Duodenal mucosa (tissue), 2 donors: Measurements from ENCODE around the gene TMEM115.

Source experiments
- H3K27ac ChIP-seq: one replicate; pipeline ENCODE4 v1.7.0; 2013; ENCODE audit warnings: low read depth, low read length
- H3K27me3 ChIP-seq, 2 donors: one replicate each; pipeline ENCODE4 v1.7.0; 2013; ENCODE audit warnings: low read length in 2 of 2, control low read depth in 1 of 2; ENCODE audit not compliant: insufficient read depth in 2 of 2, control insufficient read depth in 1 of 2
- H3K36me3 ChIP-seq, 2 donors: one replicate each; pipeline ENCODE4 v1.7.0; 2013; ENCODE audit warnings: low read length in 2 of 2, control low read depth in 1 of 2; ENCODE audit not compliant: insufficient read depth in 2 of 2, control insufficient read depth in 1 of 2
- H3K4me1 ChIP-seq, 2 donors: one replicate each; pipeline ENCODE4 v1.7.0; 2013; ENCODE audit warnings: low read length in 2 of 2, control low read depth in 1 of 2; ENCODE audit not compliant: insufficient read depth in 2 of 2, control insufficient read depth in 1 of 2
- H3K4me3 ChIP-seq, 2 donors: one replicate each; pipeline ENCODE4 v1.7.0; 2013; ENCODE audit warnings: low read length in 2 of 2, low read depth in 1 of 2
- H3K9ac ChIP-seq, 2 donors: one replicate each; pipeline ENCODE4 v1.7.0; 2013; ENCODE audit warnings: low read length in 2 of 2, low read depth in 1 of 2
- H3K9me3 ChIP-seq, 2 donors: one replicate each; pipeline ENCODE4 v1.7.0; 2013; ENCODE audit warnings: low read length in 2 of 2, control low read depth in 1 of 2; ENCODE audit not compliant: control insufficient read depth in 1 of 2

Gene TMEM115

GRCh38 chr3:50390508-50391224 is 31.3 kb upstream of the TMEM115 start:
- no peak overlapping the region for H3K27ac ChIP-seq

GRCh38 chr3:50389414-50389767 is 30.1 kb upstream of the TMEM115 start:
- Histone ChIP-seq H3K27ac (no peak overlapping the region), H3K4me3 (no peak overlapping the region), H3K27me3 (no peaks in the 10 kb centered on the region), H3K4me1 (peaks cover 17 to 21% of the 10 kb centered on the region in 2 donors), H3K36me3 (no peaks in the 10 kb centered on the region), H3K9ac (no peak overlapping the region), H3K9me3 (no peaks in the 10 kb centered on the region)

More at GRCh38 chr3:50390508-50391224, 31.3 kb upstream of the TMEM115 start:
- H3K36me3 ChIP-seq = no peaks in the 10 kb centered on the region
- H3K4me1 ChIP-seq = peaks cover 19 to 21% of the 10 kb centered on the region in 2 donors
- H3K9me3 ChIP-seq = no peaks in the 10 kb centered on the region
- H3K4me3 ChIP-seq = no peak overlapping the region
- H3K9ac ChIP-seq = peak overlapping the region; percentile 13 to 60
- H3K27me3 ChIP-seq = no peaks in the 10 kb centered on the region

- Histone ChIP-seq H3K4me1 (peaks cover 17 to 21% of the 10 kb centered on the region in 2 donors), H3K27ac (no peak overlapping the region), H3K9me3 (no peaks in the 10 kb centered on the region), H3K9ac (no peak overlapping the region), H3K36me3 (no peaks in the 10 kb centered on the region), H3K27me3 (no peaks in the 10 kb centered on the region), H3K4me3 (no peak overlapping the region)
Observed at GRCh38 chr3:50388720-50389413, 29.5 kb upstream of the TMEM115 start.

- Histone ChIP-seq H3K9ac (no peak overlapping the region), H3K27me3 (no peaks in the 10 kb centered on the region), H3K9me3 (no peaks in the 10 kb centered on the region), H3K4me3 (no peak overlapping the region), H3K4me1 (peaks cover 17 to 21% of the 10 kb centered on the region in 2 donors), H3K36me3 (no peaks in the 10 kb centered on the region), H3K27ac (no peak overlapping the region)
Observed at GRCh38 chr3:50388016-50388719, 28.8 kb upstream of the TMEM115 start.

- H3K4me1 ChIP-seq = peaks cover 6 to 8% of the 10 kb centered on the region in 2 donors
Observed at GRCh38 chr3:50385754-50386153, 26.4 kb upstream of the TMEM115 start.

GRCh38 chr3:50383750-50384149 is 24.4 kb upstream of the TMEM115 start:
- Histone ChIP-seq H3K9ac (no peak overlapping the region), H3K27me3 (no peaks in the 10 kb centered on the region), H3K9me3 (no peaks in the 10 kb centered on the region), H3K4me1 (no peaks in the 10 kb centered on the region), H3K36me3 (no peaks in the 10 kb centered on the region), H3K4me3 (no peak overlapping the region), H3K27ac (no peak overlapping the region)

More at GRCh38 chr3:50385754-50386153, 26.4 kb upstream of the TMEM115 start:
- no peaks in the 10 kb centered on the region for H3K27me3 ChIP-seq
- H3K4me3 ChIP-seq = no peak overlapping the region
- no peaks in the 10 kb centered on the region for H3K36me3 ChIP-seq
- no peak overlapping the region for H3K9ac ChIP-seq
- no peaks in the 10 kb centered on the region for H3K9me3 ChIP-seq
- no peak overlapping the region for H3K27ac ChIP-seq

GRCh38 chr3:50382722-50383121 is 23.4 kb upstream of the TMEM115 start:
- Histone ChIP-seq H3K9ac (no peak overlapping the region), H3K27me3 (no peaks in the 10 kb centered on the region), H3K4me1 (no peaks in the 10 kb centered on the region), H3K4me3 (no peak overlapping the region), H3K27ac (no peak overlapping the region), H3K36me3 (no peaks in the 10 kb centered on the region), H3K9me3 (no peaks in the 10 kb centered on the region)

GRCh38 chr3:50381383-50381782 is 22.1 kb upstream of the TMEM115 start:
- no peaks in the 10 kb centered on the region for H3K36me3 ChIP-seq
- no peaks in the 10 kb centered on the region for H3K9me3 ChIP-seq
- H3K27me3 ChIP-seq = no peaks in the 10 kb centered on the region
- H3K4me3 ChIP-seq = no peak overlapping the region
- H3K4me1 ChIP-seq = no peaks in the 10 kb centered on the region
- H3K9ac ChIP-seq = no peak overlapping the region
- no peak overlapping the region for H3K27ac ChIP-seq

- Histone ChIP-seq H3K4me3 (no peak overlapping the region), H3K36me3 (no peaks in the 10 kb centered on the region), H3K9me3 (no peaks in the 10 kb centered on the region), H3K27ac (no peak overlapping the region), H3K4me1 (no peaks in the 10 kb centered on the region), H3K27me3 (no peaks in the 10 kb centered on the region), H3K9ac (no peak overlapping the region)
Observed at GRCh38 chr3:50380405-50381085, 21.2 kb upstream of the TMEM115 start.

GRCh38 chr3:50378757-50379156 is 19.4 kb upstream of the TMEM115 start:
- no peaks in the 10 kb centered on the region for H3K27me3 ChIP-seq

More at GRCh38 chr3:50378757-50379156, 19.4 kb upstream of the TMEM115 start:
- Histone ChIP-seq H3K9ac (no peak overlapping the region), H3K27ac (no peak overlapping the region), H3K4me3 (no peak overlapping the region), H3K36me3 (no peaks in the 10 kb centered on the region), H3K9me3 (no peaks in the 10 kb centered on the region), H3K4me1 (no peaks in the 10 kb centered on the region)
